ENCODE data around the gene S100PBP. TPM values are rescaled to one million over a fixed set of nuclear protein-coding genes. Genes with fewer than 3 reads are reported as not detected.

S100PBP gene
- total RNA-seq, 2 donors from 2014 or later, result 16.2 to 17.5 TPM

DNA sequence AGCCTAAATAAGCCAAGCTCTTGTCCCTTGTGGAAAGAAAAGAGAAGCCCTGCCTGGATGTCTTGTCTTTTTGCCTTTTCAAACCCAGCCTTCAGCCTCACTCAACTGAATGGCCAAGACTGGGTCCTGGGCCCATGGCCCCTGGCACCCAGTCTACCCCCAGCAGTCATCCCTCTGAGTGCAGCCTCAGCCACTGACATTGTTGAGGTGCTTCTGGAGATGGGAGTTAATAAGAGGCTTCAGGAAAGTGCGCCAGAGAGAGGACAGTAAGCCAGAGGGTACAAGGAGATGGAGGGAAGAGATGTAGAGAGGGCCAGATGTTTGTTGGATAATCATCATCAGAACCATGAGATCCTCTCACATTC, 46.4 kb downstream of the S100PBP start:
- intact Hi-C loops (cut with DNase I), result no loop called here
- DNase-seq (no peak), ATAC-seq (no peak)

DNA sequence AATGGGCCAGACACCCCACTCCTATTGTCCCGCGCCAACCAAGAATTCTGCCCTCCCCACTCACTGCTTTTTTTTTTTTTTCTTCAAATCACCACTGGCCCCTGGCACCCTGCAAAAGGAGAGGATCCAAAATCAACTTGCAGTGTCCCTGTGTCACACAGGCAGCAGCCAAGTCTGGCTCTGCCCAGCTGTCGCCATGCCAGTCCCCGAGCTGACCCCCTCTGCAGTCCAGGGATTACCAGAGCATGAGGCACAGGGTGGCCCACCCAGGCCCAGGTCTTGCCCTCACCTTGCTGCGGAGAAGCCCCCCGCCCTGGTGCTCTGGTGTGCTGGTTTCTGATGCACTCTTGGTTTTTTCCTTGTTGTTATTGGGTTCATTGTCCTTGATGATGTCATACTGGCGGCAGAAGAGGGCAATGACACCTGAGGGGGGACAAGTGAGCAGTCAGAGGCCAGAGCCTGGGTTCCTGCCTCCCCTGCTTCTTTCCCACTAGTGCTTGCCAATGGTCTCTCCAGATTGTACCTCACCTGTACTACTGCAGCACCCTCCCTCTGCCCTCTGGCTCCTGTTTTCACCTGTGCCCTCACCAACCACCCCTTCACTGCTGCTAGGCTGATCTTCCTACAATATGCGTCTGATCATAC, 47.0 kb downstream of the S100PBP start:
- DNase-seq (no peak), ATAC-seq (peak; percentile 53 to 75)

GRCh38 chr1:32865639-32866405, 48.4 kb downstream of the S100PBP start:
- no peak for ATAC-seq
- intact Hi-C loops (cut with DNase I), result no loop called here
- DNase-seq, result no peak

More for the DNA sequence above, 47.0 kb downstream of the S100PBP start:
- intact Hi-C loops (cut with DNase I), result no loop called here

DNA sequence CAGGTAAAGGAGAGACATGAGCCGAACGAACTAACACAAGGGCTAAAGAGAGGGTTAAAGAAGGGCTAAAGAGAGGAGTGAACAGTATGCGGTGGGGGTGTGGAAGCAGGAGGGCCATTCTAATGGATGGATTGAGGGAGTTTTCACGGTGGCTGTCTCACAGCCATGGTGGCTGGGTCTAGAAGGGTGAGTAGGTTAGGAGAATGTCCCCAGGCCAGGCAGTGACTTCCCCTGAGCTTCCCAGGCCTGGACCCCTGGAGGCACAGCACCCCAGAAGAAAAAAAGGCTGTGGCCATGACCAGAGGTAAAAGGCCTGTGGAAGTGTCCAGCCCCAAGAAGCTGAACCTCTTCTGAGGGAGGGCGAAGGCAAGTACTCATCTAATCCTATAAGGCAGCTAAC, 49.7 kb downstream of the S100PBP start:
- ATAC-seq (no peak), DNase-seq (no peak)

GRCh38 chr1:32867671-32868070, 50.2 kb downstream of the S100PBP start:
- intact Hi-C loops (cut with DNase I), result no loop called here
- ATAC-seq (no peak), DNase-seq (no peak)

More for the DNA sequence above, 49.7 kb downstream of the S100PBP start:
- intact Hi-C loops (cut with DNase I), result no loop called here

DNA sequence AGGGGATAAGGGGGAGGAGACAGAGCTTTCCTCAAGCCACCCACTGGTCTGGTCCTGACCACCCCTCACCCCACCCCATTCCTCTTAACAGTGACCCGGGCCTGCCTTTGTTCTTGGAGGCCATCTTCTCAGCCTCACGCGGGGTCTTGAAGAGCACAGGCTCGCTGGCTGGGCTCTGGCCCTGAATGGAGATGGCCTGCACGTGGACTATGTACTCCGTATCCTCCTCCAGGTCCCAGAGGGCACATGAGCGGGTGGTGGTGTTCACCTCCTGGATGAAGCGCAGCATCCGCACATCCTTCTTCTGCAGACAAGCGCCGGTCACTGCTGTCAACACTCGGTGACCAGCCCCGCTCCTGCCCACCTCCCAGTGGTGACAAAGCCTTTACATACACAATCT, 50.6 kb downstream of the S100PBP start:
- DNase-seq, result no peak
- intact Hi-C loops (cut with DNase I), result no loop called here
- ATAC-seq, result no peak

- DNase-seq (no peak), ATAC-seq (no peak)
- intact Hi-C loops (cut with DNase I), result no loop called here
Observed at GRCh38 chr1:32868806-32869455, 51.5 kb downstream of the S100PBP start.

- ATAC-seq (peak; percentile 7 to 21), DNase-seq (no peak)
- intact Hi-C loops (cut with DNase I), result loop anchor here in 1 of 2 donors (10.0 kb wide), 1 partner anchor 215 kb away; the partner anchor contains the start of gene AZIN2
Observed at GRCh38 chr1:32869923-32870614, 52.6 kb downstream of the S100PBP start.

DNA sequence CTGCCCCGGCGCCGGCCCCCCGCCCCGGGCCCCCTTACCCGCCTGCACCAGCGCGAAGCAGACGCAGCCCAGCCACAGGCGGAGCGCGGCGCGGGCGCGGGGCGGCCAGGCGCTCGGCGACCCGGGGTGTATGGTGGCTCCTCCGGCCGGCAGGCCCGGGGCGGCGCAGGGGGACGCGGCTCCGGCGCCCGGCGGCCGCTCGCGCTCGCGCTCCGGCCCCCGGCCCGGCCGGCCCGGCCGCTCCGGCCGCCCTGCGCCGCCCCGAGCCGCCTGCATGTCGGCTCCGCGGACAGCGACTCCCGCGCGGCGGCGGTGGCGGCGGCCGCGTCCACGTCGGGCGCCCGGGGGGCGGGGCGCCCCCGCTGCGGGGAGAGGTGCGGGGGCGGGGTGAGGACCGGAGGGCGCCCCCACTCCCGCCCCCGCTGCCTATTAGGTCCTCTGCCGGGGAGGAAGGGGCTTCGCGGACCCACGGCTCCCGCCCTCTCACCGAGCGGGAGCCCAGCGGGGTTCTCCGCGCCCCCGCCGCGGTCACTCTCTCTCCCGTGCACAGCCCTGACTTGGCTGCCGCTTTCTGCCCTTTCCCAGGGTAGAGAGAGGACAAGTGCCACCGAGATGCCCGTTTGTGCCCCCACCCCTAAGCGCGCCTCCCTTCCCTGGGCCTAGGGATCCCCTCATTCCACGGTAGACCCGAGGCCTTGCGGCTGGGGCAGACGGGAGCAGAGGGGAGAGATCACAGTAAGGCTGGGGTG, 53.3 kb downstream of the S100PBP start, which contains the start of gene FNDC5:
TSS of gene FNDC5 (minus strand) at position 298 of the 749 bp plus-strand sequence.
- ATAC-seq, result peak; percentile 53 to 82
- intact Hi-C loops (cut with DNase I), result loop anchor here in 1 of 2 donors (10.0 kb wide), 1 partner anchor 214 kb away; the partner anchor contains the start of gene AZIN2
- DNase-seq, result no peak

DNA sequence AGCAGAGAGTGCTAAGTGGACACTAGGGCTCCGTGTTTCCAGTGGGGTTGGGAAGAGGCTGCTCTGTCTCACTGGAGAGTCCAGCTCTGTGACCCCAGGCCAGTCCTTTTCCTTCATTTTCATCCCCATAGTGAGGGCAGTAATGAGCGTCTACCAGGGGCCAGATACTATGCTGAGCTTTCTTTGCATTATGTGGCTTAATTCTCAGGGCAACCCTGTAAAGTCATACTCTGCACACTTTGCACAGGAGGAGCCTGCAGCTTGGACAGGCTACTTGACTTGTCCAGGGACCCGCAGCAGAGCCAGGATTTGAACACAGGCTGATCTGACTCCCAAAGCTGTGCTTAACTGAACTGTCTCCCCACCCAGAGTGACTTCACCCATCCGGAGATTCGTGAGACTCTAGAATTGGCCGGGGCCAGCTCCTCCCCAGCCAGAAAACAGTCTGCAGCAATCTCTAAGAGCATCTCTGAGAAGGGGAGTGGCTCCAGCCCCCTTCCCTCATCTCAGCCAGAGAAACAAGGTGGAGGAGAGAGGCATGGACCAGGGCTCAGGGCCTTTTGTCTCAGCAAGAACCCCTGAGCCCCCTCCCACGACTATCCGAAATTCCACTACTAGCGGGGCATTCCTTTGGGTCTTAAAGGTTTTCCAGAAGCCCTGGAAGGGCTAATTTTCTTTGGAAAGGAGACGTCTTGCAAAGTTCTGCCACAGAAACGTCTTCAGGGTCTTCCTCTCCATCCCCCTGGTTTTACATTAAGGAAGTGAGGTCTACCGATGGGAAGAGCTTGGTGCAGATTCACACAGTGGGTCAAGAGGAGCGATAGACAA, 54.1 kb downstream of the S100PBP start:
- DNase-seq, result no peak
- peak in 1 of 2 donors; percentile 42 for ATAC-seq
- intact Hi-C loops (cut with DNase I), result loop anchor here in 1 of 2 donors (10.0 kb wide), 1 partner anchor 213 kb away; the partner anchor contains the start of gene AZIN2

GRCh38 chr1:32872192-32872460, 54.7 kb downstream of the S100PBP start:
- ATAC-seq, result no peak
- DNase-seq, result no peak
- intact Hi-C loops (cut with DNase I), result loop anchor here in 1 of 2 donors (10.0 kb wide), 1 partner anchor 213 kb away; the partner anchor contains the start of gene AZIN2

- no peak for DNase-seq
- intact Hi-C loops (cut with DNase I), result loop anchor here in 1 of 2 donors (10.0 kb wide), 1 partner anchor 211 kb away; the partner anchor contains the start of gene AZIN2
- ATAC-seq, result no peak
Observed at GRCh38 chr1:32873484-32873883, 56.0 kb downstream of the S100PBP start.

DNA sequence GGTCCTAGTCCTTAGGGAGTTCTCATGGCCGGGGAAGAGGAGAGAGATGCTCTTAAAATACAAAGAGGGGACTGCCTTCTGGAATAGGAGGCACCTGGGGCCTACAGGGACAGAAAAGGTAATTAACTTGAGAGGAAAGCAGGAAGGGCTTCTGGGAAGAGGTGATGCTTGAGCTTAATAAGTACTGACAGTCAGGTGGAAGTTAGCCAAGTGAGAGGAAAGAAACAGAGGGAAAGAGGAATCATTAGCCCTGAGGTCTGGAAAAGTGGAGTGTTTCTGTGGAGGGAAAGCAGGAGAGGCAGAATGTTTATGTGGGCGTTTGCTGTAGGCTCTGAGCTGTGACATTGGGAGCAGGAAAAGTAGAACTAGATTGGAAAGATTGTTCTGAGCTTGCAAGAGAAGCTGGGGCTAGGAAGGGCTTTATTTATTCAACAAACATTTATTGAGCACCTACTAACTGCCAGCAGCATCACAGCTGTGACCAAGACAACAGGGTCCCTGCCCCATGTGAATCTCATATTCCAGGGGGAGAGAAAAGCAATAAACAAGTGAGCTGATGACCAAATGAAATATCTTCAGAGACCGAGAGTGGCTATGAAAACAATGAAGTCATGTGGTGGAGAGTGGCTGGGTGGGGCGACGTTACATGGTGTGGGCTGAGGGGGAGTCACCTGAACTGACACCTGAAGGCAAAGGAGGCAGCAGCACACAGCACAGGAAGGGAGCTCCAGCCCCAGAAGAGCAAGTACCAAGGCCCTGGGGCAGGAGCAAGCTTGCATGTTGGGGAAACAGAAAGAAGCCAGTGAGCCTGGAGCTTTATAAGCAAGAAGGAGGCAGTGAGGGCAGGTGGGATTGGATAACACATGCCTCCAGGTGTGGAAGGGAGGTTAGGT, 57.7 kb downstream of the S100PBP start:
- no peak for ATAC-seq
- no peak for DNase-seq
- intact Hi-C loops (cut with DNase I), result loop anchor here in 1 of 2 donors (10.0 kb wide), 1 partner anchor 210 kb away; the partner anchor contains the start of gene AZIN2

DNA sequence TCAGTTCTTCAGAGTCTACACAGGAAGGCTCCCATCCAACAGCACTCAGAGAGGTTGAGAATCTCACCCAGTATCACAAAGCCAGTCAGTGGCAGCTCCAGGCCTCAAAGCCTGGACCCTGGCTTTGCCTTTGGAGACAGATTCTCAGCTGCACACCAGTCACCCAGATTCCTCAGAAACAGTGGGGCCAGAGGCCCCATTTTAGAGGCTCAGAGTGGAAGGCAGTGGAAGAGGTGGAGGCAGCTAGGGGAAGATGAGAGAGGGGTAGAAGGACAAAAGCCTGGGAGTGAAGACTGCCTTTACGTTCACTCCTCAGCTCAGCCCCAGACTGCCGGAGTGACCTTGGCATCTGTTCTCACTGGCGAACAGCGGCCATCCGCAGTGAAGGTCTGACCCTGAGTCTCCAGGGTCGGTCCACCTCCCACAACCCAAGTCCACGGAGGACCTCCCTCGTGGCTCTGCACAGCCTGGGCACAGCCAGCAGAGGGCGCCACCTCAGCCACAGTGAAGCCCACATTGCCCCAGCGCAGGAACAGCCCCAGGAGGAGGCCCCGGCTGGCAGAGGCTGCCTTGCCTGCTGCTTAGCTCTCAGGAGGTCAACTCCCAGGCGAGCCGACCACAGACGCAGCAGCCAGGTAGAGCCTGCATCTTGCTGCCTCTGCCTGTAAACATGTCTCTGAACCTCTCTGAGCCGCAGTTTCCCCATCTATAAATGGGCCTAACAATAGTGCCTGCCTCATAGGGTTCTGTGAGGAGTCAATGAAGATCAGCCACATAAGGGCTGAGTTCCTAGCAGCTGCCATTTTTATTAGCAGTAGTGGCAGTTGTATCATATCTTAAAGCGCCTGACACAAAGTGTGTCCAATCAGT, 59.1 kb downstream of the S100PBP start:
- intact Hi-C loops (cut with DNase I), result loop anchor here in 1 of 2 donors (10.0 kb wide), 1 partner anchor 208 kb away; the partner anchor contains the start of gene AZIN2

More for the DNA sequence above, 59.1 kb downstream of the S100PBP start:
- peak; percentile 60 for DNase-seq
- peak; percentile 38 to 63 for ATAC-seq

Measured in left cardiac atrium (tissue), 4 donors.